Hematopoietic multipotent progenitor cell treated with erythropoietin and hydrocortisone succinate and interleukin-3 and kit ligand, for 4 days (in vitro differentiated cells): ENCODE results near the gene ASTN1.
A peak's percentile ranks its signal among the peaks of the same experiment; 100 is the strongest.

Experiments used
- DNase-seq: peaks from one replicate; pipeline ENCODE4 v3.0.0-alpha.2; 2015

The ASTN1 gene

DNA sequence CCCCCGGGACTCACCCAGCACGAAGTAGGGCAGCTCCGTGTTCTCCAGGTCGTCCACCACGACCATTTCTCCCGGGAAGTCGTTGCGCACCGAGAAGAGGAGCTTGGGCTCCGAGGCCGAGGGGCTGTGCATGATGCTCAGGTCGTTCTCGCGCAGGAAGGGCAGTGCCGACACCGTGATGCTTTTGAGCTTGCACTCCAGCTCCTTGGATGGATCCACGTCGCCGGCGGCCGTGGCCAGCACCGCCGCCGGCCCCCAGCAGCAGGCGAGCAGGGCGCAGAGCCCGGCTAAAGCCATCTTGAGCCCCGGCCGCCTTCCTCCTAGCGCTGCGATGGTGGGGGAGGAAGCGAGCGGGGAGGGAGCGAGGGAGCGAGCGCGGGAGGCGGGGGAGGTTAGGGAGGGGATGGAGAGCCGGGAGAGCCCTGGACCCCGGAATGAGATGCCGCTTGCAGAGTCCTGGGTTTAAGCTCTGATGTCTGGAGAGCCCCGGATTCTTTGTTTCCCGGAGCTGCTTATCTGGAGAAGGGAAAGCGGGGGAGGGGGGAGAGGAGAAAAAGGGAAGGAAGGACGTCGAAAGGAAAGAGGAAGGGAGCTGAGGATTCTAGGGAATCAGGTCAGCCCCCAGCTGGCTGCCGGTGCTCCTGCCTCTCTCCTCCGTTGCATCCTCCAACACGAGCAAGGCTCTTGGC is at the start of gene ASTN1:
Gene ASTN1 (minus strand): TSS at position 333 of the 689 bp plus-strand sequence. CDS start 36 bp downstream, at position 297.
- no peak for DNase-seq

DNA sequence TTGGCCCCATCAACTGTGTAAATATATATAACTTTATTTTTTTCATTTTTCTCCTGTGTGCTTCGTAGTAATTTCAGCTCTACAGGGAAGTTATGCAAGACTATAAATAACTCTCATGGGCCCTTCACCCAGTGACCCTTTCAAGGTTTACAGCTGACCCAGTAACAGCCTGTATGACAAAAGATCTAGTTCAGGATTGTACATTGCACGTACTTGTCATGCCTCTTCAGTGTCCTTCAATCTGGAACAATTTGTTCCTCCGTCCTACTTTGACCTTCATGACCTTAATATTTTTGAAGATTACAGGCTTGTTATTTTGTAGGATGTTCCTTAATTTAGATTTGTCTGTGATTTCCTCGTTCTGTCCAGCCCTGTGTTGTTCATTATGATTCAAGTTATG is 46.7 kb upstream of the ASTN1 start:
- DNase-seq, result no peak

DNA sequence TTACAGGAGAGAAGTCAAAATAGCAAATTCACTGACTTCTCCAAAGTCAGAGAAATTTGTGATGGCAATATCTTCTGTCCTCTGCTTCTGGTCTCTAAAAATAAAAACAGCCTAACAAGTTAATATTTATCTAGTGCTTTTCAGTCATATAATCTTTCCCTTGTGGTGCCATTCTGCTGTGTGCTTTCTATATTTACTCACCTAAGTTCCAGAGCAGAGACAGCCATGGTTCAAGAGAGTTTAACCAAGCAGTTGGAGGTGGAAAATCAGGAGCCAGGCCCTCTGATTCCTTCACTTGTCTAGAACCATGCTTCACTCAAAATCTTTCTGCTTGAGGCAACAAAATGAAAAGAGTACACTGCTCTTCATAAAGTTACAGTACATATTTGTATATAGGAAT is 45.6 kb upstream of the ASTN1 start:
- no peak for DNase-seq

DNA sequence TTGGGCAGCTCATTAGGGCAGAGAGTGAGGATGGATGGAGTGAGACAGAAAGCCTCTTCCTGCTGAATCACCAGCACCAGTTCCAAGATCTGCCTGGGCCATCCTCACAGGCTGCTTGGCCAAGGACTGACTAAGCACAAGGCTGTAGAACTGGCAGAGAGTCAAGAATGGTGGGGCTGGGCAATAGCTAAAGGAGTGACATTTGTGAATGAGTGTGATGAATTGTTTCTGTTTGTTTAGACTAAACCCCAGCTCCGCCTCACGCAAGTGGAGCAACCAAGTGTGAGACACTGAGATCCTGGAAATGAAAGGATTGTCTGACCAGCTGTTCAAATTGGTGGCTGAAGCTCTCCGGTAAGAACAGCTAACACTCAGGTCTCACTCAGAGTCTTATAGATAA is 44.8 kb upstream of the ASTN1 start:
- no peak for DNase-seq

DNA sequence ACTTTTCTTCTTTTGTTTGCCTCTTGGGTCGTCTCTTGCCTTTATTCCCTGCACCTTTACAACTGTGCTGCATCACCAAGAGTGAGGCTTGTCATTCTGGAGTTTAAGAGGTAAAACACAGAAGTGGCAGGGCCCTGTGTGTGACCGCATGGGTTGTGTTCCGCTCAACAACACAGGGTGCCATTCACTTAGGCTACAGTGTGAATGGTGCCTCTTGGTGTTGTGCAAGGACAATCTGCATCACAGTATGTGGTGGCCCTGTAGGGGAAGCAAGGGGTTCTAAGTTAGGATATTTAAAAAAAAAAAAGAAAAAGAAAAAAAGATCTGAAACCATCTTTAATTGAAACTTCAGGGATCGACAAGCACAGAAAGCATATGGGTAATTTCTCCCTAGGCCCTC is 44.4 kb upstream of the ASTN1 start:
- DNase-seq, result no peak

DNA sequence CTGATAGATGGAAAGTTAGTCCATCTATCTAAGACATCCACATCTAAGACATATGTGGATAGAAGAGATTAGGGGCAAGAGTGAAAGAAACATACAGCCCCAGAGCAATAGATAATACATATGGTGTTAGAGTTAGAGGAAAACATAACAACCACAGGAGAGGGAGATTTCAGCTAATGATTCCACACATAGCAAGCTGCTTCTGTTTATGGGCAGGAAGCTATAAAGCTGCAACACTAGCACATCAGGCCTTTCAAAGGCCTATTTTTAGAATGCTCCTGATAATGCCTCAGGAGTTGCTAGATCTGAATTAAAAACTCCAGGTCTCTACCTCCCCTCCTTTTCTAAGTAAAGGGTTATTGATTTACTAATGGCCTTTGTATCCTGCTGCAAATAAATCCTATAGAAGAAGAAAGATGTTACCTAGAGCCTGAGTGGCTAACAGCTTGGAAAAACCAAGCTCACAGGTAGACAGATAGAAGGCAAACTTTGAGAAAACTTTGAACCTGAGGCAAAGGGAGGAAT is 42.4 kb upstream of the ASTN1 start:
- no peak for DNase-seq

DNA sequence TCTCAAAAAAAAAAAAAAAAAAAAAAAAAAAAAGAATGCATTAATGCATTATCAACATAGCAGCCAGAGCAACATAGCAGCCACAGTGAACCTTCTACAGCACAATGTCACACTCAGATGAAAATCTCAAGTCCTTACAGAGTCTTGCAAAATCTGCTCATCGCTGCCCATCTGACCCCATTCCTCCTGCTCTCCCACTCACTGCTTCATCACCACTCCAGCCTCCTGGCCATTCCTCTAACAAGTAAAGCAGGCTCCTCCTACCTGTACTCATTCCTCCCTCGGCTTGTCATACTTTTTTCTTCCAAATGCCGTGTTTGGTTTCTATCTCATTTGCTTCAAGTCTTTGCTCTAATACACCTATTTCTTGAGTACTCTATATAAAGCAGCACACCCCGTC is 35.8 kb upstream of the ASTN1 start:
- DNase-seq, result no peak

DNA sequence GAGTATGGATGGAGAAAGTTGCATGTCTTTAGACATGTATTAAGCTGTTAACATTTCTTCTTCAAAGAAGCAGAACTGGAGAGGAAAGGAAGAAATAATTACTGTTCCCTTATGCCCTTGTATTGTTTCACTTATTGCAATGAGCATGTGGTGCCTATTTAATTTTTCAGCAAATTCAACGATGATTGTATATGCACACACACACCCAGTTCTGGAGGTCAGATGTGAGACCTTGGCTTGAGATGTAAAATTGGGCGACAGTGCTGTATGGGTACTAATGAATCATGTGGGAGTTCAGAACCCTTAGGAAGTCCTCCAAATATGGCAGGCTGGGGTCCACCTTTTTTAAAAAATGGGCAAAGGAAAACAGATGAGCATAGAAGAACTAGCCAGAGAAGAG is 33.7 kb upstream of the ASTN1 start:
- DNase-seq, result no peak

DNA sequence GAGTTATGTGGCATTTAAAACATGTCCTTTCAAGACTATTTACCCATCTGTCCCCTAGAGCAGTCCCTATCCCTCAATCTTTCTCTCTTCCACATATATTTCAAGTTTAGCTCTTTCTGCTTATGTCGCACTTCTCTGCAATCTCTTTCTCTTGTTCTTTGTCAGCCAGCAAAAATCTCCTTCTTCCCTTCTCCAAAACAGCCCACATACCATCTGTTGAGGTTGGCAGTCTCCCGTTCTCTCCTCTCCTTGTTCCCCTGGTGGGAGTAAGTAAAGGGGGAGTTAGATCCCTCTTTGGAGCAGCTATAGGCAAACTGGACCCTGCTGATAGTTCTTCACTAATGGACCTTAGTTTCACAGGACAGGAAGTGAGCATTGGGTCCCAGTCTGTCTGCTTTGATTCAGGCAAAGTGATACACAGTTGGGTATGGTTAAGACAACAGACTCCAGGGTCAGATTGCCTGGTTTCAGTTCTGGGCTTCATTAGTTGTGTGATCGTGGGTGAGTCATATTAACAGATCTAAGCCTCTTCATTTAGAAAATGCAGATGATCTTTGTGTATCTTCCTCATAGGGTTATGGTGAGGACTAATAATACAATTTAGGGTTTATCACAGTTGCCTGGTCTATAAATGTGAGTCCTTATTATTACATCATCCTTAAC is 25.9 kb upstream of the ASTN1 start:
- DNase-seq, result no peak

DNA sequence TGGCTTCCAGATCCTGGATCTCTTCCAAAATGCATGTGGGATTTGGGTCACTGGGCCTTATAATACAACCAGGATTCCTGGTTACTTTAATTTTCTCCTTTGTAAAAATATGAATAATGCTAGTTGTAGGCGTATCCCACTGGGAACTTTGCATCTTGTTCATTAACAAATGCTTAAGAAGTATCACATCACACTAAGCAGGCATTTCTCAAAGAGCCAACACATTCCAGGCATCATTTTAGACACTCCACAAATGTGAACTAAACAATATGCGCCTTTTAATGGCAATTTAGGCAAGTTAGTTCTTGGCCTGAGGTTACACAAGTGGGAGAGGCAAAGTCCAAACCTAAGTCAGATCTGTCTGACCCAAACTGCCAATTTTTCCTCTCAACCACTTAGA is 22.1 kb upstream of the ASTN1 start:
- no peak for DNase-seq

DNA sequence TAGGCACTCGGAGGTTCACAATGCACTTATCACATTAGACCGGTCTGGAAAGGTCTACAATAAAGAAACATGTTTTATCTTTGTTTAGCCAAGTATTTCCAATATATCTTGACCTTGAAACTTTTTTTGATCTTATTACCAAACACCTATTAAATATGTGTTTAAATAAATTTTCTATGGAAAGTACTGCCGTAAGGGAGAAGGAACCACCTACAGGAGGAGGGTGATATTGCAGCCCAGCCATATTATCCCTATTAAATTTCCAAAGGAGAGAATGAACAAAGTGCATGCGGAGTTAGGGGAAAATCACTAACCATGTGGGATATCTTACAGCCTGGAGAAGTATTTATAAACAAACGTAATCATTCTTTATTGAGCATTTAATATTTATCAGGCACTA is 20.7 kb upstream of the ASTN1 start:
- peak; percentile 17 for DNase-seq

DNA sequence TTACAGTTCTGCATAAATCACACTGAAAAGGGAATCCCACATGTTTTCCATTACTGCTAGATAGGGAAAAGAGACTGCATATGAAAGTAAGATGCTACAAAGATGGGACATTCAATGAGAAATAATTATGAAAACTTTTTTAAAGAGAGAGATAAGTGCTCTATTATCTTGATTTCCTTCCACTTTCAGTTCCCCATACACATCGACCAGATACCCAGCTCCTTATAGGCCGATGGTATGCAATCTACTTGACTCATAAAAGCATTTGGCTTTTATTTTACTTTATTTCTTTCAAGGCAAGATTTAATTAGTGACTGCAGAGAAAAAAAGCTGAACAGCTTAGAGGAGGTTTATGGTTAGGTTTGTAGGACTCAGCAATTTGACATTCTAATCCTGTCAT is 19.3 kb upstream of the ASTN1 start:
- no peak for DNase-seq

DNA sequence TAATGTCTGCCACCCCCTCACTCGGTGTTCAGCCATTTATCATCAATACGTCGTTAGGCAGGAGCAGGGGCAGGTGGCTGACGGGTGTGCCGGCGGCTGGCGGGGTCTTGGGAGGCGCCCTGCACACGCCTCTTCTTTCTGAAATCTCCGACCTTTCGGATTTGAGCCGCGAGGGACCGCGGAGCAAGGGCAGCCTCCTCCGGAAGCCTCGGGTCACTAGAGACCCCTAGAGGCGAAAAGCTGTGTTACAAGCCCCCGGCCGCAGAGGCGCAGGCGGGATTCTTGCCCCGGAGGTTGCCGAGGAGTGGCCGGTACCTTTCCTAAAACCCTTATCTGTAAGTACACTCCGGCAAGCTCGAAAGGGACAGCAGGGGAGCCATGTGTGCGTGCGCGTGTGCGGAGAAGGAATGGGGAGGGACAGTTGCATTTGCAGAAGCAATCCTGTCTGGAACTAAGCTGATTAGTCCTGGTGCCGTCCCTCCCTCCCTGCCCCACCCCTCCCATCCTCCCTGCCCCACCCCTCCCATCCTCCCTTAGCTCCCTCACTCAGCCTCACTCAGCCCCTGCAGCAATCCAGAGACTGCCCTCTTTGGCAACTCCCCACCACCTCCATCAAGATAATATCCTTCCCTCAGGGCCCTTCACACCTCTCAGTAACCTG is 17.2 kb upstream of the ASTN1 start:
- DNase-seq, result peak; percentile 76

DNA sequence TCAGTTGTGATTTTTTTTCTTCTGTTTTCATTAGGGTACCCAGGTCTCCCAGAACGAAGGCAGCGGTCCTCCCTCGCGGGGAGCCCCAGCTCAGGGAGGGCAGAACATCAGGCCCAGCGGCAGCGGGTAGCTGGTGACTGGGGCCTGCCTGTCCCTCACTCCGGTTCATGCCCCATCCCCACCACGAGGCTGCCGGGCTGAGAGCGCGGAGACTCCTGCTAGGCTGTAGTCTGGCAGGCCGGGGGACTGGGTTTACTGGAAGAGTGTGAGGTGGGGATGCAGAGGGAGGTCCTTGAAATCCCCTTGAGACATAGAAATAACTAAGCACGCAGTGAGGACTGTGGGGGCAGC is 16.7 kb upstream of the ASTN1 start:
- DNase-seq, result no peak

DNA sequence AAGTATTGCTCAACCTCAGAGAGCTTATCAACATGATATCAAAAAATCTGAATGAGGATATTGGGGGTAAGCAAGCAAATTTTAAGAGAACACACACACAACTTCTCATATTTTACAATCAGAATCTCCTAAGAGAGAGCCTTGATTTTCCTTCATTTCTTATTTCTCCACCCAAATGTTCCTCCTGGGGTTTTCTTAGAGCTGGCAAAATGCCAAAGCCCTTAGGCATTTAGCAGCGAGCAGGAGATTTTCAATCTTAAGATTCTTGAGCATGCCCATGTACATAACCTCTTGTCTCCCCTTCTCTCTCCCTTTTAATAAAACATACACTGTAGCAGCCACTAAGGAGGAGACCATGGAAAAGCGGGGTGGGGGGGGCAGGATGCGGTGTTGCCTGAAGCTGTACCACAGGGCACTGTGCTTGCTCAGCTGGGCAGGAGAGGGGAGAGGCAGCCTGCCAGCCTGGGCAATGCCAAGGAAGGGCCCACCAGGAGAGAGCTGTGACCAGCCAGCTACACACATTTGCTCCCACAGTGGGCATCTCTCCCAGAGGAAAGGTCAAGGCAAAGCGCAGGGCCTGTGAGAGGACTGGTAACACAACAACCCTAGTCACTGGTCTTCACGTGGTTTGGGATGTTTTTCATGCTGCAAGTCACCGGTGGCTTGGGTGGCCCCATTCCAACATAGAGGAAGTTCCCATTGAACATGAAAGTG is 10.6 kb upstream of the ASTN1 start:
- no peak for DNase-seq

DNA sequence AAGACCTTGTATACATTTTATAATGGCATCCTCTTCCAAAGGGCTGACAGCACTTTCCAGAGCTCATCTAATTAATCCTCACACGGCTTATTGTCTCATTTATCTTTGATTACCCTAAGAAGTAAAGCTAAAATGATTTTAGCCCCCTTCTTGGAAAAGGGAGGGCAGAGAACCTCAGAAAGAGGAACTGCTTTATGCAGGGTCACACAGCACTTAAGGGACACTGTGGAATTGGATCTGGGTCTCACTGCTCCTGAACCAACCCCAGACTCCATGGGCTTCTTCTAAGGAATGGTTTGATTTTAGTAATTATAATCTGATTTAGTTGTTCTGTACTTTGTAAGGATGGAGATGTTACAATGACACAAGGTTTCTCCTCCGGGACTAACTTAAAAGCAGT is 9.5 kb upstream of the ASTN1 start:
- no peak for DNase-seq

DNA sequence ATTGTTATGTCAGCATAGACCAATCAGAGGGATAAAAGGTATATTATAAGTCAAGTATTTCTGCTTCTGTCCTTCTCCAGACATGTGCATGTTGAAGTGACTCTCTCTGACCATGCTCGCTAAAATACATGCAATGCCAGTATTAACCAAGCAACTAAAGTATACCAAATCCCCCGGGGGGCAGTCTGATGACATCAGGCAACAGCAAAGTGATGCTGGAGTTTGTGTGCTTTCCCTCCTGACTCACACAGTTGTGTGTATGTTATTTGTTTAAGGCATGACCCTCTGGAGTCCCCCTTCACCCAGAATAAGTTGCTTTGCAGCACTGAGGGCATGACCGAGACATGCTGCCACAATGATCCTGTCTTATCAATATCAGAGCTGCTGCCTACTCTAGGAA is 8.4 kb upstream of the ASTN1 start:
- DNase-seq, result no peak

DNA sequence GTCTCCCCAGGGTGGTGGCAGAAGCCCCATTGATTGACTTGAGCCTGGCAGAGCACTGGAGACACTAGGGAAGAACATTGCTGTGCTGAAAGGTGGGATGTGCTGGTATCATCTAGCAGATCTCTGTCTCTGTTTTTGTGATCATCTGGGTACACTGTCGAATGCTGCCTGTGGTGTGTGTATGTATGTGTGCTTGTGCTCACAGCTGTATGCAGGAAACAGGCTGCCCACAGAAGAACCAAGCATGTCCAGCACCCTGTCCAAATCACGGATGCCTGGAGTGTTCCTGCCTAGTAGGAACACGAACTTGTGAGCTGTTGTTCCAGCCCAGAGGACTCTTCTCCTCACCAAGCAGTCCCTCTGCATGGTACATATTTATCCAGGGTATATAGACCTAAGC is 7.8 kb upstream of the ASTN1 start:
- no peak for DNase-seq

DNA sequence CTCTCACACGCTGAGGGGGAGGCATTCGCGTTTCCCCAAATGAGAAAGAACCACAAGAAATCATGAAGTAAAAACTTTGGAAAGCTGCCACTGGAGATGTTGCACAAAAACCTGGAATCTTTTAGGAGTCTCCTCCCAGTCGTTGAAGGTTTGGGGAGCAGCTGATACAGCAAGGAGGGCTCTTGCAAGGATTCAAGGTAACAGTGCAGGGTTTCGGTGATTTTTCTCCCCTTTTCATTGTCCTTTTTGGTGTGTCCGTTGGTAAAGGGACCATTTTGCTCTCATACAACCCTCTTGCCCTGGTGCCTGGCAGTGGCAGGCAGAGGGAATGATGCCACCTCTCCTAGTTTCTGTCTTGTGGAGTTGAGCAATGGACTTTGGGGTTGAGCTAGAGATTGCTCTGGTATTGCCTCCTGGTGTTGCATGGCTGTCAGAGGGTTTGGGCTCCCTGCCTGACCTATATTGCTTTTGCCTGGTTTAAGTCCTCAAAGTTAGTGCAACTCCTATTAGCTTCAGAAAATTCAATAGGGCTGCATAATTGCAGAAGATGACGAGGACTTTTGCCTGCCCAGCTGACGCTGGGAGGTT is 7.1 kb upstream of the ASTN1 start:
- DNase-seq, result no peak

DNA sequence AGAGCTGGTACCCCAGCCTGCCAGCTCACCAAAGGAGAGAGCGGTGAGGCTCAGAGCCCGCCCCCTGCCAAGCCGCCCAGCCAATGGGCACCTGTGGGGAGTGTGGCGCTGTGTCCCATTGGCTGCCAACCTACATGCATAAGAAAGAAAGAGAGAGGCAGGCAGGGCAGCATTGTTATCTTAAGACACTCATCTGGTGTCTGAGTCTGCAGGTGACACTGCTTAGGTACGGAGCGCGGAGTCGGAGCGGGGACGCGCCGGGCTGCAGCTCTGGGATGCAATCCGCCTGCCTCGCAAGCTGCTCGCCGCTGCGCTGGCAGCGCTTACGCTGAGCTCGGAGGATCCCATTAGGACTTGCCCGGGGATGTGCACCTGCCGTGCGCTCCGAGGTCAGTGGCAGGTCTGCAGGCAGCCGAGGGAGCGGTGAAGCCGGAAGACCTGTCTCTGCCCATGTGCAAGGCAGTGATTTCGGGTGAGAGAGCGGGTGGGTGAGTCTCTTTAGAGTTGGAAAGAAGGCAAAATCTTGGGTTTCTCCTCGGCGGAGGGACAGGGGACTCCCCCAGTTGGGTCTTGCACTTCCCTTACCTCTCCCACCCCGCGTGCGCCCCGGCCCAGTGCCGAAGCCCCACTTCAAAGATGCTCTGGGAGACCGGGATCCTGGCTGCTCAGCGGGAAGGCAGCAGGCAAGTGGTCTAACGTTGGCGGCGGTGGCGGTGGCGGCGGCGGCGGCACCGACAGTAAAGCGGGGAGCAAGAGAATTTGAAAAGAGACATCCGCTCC is 6.4 kb upstream of the ASTN1 start, which contains the start of gene BRINP2:
Gene BRINP2 (plus strand): TSS at position 203 of the 780 bp plus-strand sequence. CDS start 58,919 bp downstream, outside the sequence.
- peak; percentile 2 for DNase-seq

DNA sequence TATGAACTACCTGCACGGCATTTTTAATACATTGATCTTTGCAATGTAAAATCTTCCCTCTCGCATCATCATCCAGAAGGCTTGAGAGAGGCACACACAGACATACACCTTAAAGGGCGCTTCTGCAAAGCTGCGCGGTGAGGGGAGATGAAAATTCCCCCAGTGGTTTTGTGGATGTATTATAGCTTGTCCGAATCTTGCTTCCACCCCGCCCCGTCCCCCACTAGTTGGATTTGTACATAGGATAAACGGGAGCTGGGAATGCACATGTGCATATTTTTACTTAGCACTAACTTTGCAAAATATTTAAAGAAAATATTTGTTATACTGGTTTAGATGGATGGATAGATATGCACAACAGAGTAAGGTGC is 542 bp upstream of the ASTN1 start:
- no peak for DNase-seq

DNA sequence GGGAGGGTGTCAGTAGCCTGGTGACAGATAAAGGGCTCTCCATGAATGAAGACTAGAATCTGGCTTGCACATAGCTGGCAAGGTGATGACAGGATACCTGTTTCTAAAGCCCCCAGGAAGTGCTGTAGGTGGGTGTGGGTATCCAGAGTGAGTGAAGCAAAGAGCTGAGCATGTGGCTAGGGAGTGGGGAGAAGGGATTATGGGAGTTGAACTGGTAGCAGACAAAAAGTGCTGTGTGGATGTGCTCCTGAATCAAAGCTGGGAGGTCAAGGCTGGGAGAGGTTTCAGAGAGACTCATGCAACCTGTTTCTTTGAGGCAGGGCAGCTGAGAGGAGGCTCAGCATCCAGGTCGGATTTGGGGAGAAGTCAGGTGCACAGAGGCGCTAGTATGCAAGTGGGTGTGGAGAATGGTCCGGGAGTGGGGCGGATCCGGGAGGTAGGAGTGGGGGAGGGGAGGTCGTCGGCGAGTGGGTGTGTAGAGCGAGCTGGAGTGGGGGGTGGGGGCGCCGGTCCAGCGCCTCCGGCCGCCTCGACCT is 600 bp downstream of the ASTN1 start:
- no peak for DNase-seq
